HepG2 (cell line): Measurements from ENCODE around the gene RPGRIP1. TPM values are rescaled to one million over a fixed set of nuclear protein-coding genes. Genes with fewer than 3 reads are reported as not detected.
A peak's percentile ranks its signal among the peaks of the same experiment; 100 is the strongest.

Source experiments
- ATAC-seq: fragments of 200-7000 bp; cut with Tn5 transposase; 3 replicates; pipeline ENCODE4 v1.9.1; 2020; ENCODE audit warnings: mild to moderate bottlenecking, moderate library complexity
- BruUV-seq: library from RNA; stranded (reverse); fragments of 400-500 nt; replicated peaks from 2 replicates; lab custom pipeline; 2021; lab: Mats Ljungman, UMichigan
- CTCF ChIA-PET: fragments of 300-600 bp; formaldehyde crosslinking; extraction: SDS; loops from one replicate; lab custom pipeline; 2021; ENCODE audit warnings: low total read pairs, inconsistent platforms, low intra/inter-chr PET ratio; lab: Yijun Ruan, JAX
- POLR2A ChIA-PET: fragments of 350-600 bp; sonication (Branson Sonifier 250); formaldehyde crosslinking; loops from one replicate; lab custom pipeline; 2020; ENCODE audit warnings: antibody characterized with exemption, inconsistent platforms; lab: Yijun Ruan, JAX
- DNase-seq: peaks from one replicate; pipeline ENCODE4 v3.0.0-alpha.2; 2015; ENCODE audit warnings: low spot score
- FAIRE-seq: peaks from 3 replicates; lab custom pipeline; 2011; peaks lifted over from hg19 to GRCh38; lab: Jason Lieb, UNC
- H2AFZ ChIP-seq: one replicate; pipeline ENCODE4 v1.6.1; 2011; ENCODE audit warnings: low read length, inconsistent platforms
- H3K27ac ChIP-seq: fragments of 300-600 bp; 3 replicates; pipeline ENCODE4 v1.8.0; 2011; ENCODE audit warnings: mixed run types, mild to moderate bottlenecking, mixed read lengths, low read length, inconsistent platforms; ENCODE audit not compliant: insufficient read depth; ENCODE audit errors: extremely low read length
- H3K27me3 ChIP-seq, 2 experiments: fragments of 200-600 bp in 1 of 2; 2 replicates in 1 of 2; 3 replicates in 1 of 2; pipeline versions ENCODE4 v1.6.0 to v1.8.0; 2011; ENCODE audit warnings: low read length in 2 of 2, mild to moderate bottlenecking in 2 of 2, moderate library complexity in 2 of 2, inconsistent platforms in 1 of 2; ENCODE audit not compliant: insufficient read depth in 2 of 2, control insufficient read depth in 1 of 2
- H3K36me3 ChIP-seq, 2 experiments: fragments of 200-600 bp in 1 of 2; replicated peaks in 1 of 2; 2 replicates in 1 of 2; 3 replicates in 1 of 2; pipeline versions ENCODE4 v1.5.1 to v1.8.0; 2011; ENCODE audit warnings: low read length in 2 of 2, inconsistent platforms in 1 of 2; ENCODE audit not compliant: insufficient read depth in 2 of 2, control insufficient read depth in 1 of 2
- H3K4me1 ChIP-seq: 2 replicates; pipeline ENCODE4 v1.5.1; 2012; ENCODE audit warnings: low read length, inconsistent platforms; ENCODE audit not compliant: insufficient read depth
- H3K4me2 ChIP-seq: 2 replicates; pipeline ENCODE4 v1.6.0; 2011; ENCODE audit warnings: low read depth, low read length, inconsistent platforms
- H3K4me3 ChIP-seq, 3 experiments: fragments of 200-600 bp in 1 of 3; sonication (generic), shearing (Covaris generic) in 1 of 3; replicated peaks in 1 of 3; 2 replicates each; pipeline ENCODE4 v1.5.1; 2011 to 2016; ENCODE audit warnings: low read length in 3 of 3, inconsistent platforms in 2 of 3, low read depth in 2 of 3, mild to moderate bottlenecking in 2 of 3, control low read depth in 1 of 3, mixed read lengths in 1 of 3; ENCODE audit not compliant: insufficient read depth in 1 of 3
- H3K79me2 ChIP-seq: one replicate; pipeline ENCODE4 v1.6.1; 2011; ENCODE audit warnings: low read length, inconsistent platforms; ENCODE audit not compliant: insufficient read depth
- H3K9ac ChIP-seq: 2 replicates; pipeline ENCODE4 v1.6.0; 2011; ENCODE audit warnings: mild to moderate bottlenecking, low read depth, low read length, inconsistent platforms; ENCODE audit not compliant: insufficient read depth
- H3K9me3 ChIP-seq: 2 replicates; pipeline ENCODE4 v1.5.1; 2012; ENCODE audit warnings: mild to moderate bottlenecking, low read length
- H4K20me1 ChIP-seq: 2 replicates; pipeline ENCODE4 v1.6.0; 2011; ENCODE audit warnings: inconsistent platforms, mild to moderate bottlenecking, low read length, moderate library complexity; ENCODE audit not compliant: insufficient read depth
- ATRX ChIP-seq: sonication (generic); formaldehyde crosslinking; IDR thresholded peaks from 2 replicates; pipeline ENCODE4 v1.4.0; 2020; ENCODE audit warnings: missing genetic modification reagents, borderline replicate concordance
- DPF2 ChIP-seq: sonication (generic); formaldehyde crosslinking; IDR thresholded peaks from 2 replicates; pipeline ENCODE4 v1.4.0; 2020; ENCODE audit warnings: mild to moderate bottlenecking, low read depth, missing genetic modification reagents, borderline replicate concordance
- ETV5 ChIP-seq: IDR thresholded peaks from 2 replicates; pipeline ENCODE4 v1.6.1; 2018; ENCODE audit warnings: missing biosample characterization, missing genetic modification reagents, inconsistent platforms, borderline replicate concordance
- JUND ChIP-seq: sonication (generic); formaldehyde crosslinking; IDR thresholded peaks from 2 replicates; pipeline ENCODE4 v1.8.0; 2022; ENCODE audit warnings: mild to moderate bottlenecking, missing genetic modification reagents
- MTA3 ChIP-seq: sonication (generic); formaldehyde crosslinking; IDR thresholded peaks from 2 replicates; pipeline ENCODE4 v1.4.0; 2020; ENCODE audit warnings: missing genetic modification reagents
- NFE2 ChIP-seq: sonication (generic); formaldehyde crosslinking; IDR thresholded peaks from 2 replicates; pipeline ENCODE4 v1.4.0; 2020; ENCODE audit warnings: missing genetic modification reagents
- NFKB2 ChIP-seq: sonication (generic); formaldehyde crosslinking; IDR thresholded peaks from 2 replicates; pipeline ENCODE4 v1.4.0; 2020; ENCODE audit warnings: missing genetic modification reagents, borderline replicate concordance
- POGZ ChIP-seq: sonication (generic); formaldehyde crosslinking; IDR thresholded peaks from 2 replicates; pipeline ENCODE4 v1.4.0; 2020; ENCODE audit warnings: mild to moderate bottlenecking, missing genetic modification reagents
- RORA ChIP-seq: sonication (generic); formaldehyde crosslinking; IDR thresholded peaks from 2 replicates; pipeline ENCODE4 v1.5.0; 2020; ENCODE audit warnings: mild to moderate bottlenecking, missing genetic modification reagents, moderate library complexity
- SMAD9 ChIP-seq: sonication (generic); formaldehyde crosslinking; IDR thresholded peaks from 2 replicates; pipeline ENCODE4 v1.5.1; 2020; ENCODE audit warnings: mild to moderate bottlenecking, missing genetic modification reagents
- SNAPC2 ChIP-seq: sonication (generic); formaldehyde crosslinking; IDR thresholded peaks from 2 replicates; pipeline ENCODE4 v1.8.1; 2022; ENCODE audit warnings: mild to moderate bottlenecking, missing genetic modification reagents
- TAF15 ChIP-seq: fragments of 200-400 bp; formaldehyde crosslinking; IDR thresholded peaks from one replicate; pipeline ENCODE4 v1.6.1; 2018; ENCODE audit warnings: mild to moderate bottlenecking, low read depth, low read length; ENCODE audit not compliant: poor library complexity, severe bottlenecking
- U2AF2 ChIP-seq: fragments of 200-400 bp; formaldehyde crosslinking; IDR thresholded peaks from 2 replicates; pipeline ENCODE4 v1.6.1; 2017; ENCODE audit warnings: low read depth, mild to moderate bottlenecking, low read length
- ZBTB1 ChIP-seq: sonication (generic); formaldehyde crosslinking; IDR thresholded peaks from 2 replicates; pipeline ENCODE4 v1.4.0; 2020; ENCODE audit warnings: missing genetic modification reagents, borderline replicate concordance
- ZNF510 ChIP-seq: sonication (generic); formaldehyde crosslinking; IDR thresholded peaks from 2 replicates; pipeline ENCODE4 v1.4.0; 2020; ENCODE audit warnings: low read depth, mild to moderate bottlenecking, missing genetic modification reagents
- ZNF644 ChIP-seq: IDR thresholded peaks from 2 replicates; pipeline ENCODE4 v1.6.1; 2016; ENCODE audit warnings: low read depth
- WGBS: methylation state at CpG from one replicate; pipeline ENCODE4 v1.1.6; 2017; ENCODE audit warnings: low lambda C conversion rate; 5-methylcytosine and 5-hydroxymethylcytosine counted together
- in situ Hi-C: cut with HindIII; loops from 2 replicates; pipeline ENCODE4 v1.10.0; 2017; ENCODE audit warnings: low pct_unique_long_range_greater_than_20kb; ENCODE audit not compliant: extremely low pct_ligation_motif_present
- intact Hi-C: fragments of 100-400 bp; cut with micrococcal nuclease; formaldehyde crosslinking; loops from one replicate; pipeline ENCODE4 v1.10.0; 2022; ENCODE audit not compliant: unreplicated experiment
- polyA plus RNA-seq, 8 experiments: library from polyadenylated mRNA; depleted of rRNA in 3 of 8; stranded (reverse) in 7 of 8; unstranded in 1 of 8; fragments of >200 nt; fragmentation: Illumina TruSeq in 4 of 8; extraction: Trizol in 4 of 8; gene quantifications; 2 replicates each; pipeline versions ENCODE4 v1.2.1 to v1.2.3, GENCODE V29; 2011 to 2016; ENCODE audit warnings: low read depth in 4 of 8, missing spikeins in 1 of 8, mixed read lengths in 1 of 8; ENCODE audit not compliant: insufficient read depth in 1 of 8
- total RNA-seq, 5 experiments: library from RNA; depleted of rRNA; stranded (reverse); fragments of >200 nt; fragmentation: Illumina TruSeq; extraction: Trizol; gene quantifications; 2 replicates each; pipeline ENCODE4 v1.2.3, GENCODE V29; 2016; ENCODE audit warnings: low read depth in 1 of 5
- TF ChIP-seq, protein P1 (sequence below): sonication (generic); formaldehyde crosslinking; IDR thresholded peaks from 2 replicates; pipeline ENCODE4 v1.8.0; 2022; ENCODE audit warnings: missing genetic modification reagents, mild to moderate bottlenecking, inconsistent platforms, borderline replicate concordance
- TF ChIP-seq, protein P2 (sequence below): sonication (generic); formaldehyde crosslinking; IDR thresholded peaks from 2 replicates; pipeline ENCODE4 v1.4.0; 2020; ENCODE audit warnings: mild to moderate bottlenecking, missing genetic modification reagents
- TF ChIP-seq, protein P3 (sequence below): sonication (generic); formaldehyde crosslinking; IDR thresholded peaks from 2 replicates; pipeline ENCODE4 v1.5.0; 2020; ENCODE audit warnings: missing genetic modification reagents, mild to moderate bottlenecking, borderline replicate concordance
- TF ChIP-seq, protein P4 (sequence below): sonication (generic); formaldehyde crosslinking; IDR thresholded peaks from 2 replicates; pipeline ENCODE4 v1.4.0; 2020; ENCODE audit warnings: missing genetic modification reagents, borderline replicate concordance

The RPGRIP1 gene
- total and polyA plus RNA-seq, 2 of the 13 experiments (the other 11 are each of a cell fraction or from before 2014, with no cell fraction given) = 0.13 to 1.1 TPM

DNA sequence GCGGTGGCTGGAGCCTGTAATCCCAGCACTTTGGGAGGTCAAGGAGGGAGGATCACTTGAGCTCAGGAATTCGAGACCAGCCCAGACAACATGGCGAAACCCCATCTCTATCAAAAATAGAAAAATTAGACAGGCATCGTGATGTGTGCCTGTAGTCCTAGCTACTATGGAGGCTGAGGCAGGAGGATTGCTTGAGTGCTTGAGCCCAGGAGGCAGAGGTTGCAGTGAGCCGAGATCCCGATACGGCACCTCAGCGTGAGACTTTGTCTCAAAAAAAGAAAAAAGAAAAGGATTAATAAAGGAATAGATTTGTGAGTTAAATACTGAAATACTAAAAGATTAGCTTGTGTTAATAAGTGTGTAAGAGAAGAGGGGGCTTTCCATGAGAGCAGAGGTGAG is 29.4 kb downstream of the RPGRIP1 start:
- FAIRE-seq = no peak
- Histone ChIP-seq H3K36me3 (no peaks in the 10 kb centered on the region), H3K4me1 (peaks cover 43% of the 10 kb centered on the region), H3K9ac (peak overlapping the region; percentile 58), H4K20me1 (no peaks in the 10 kb centered on the region), H3K4me3 (peak overlapping the region in 2 of 3 experiments; percentile 15 to 70; a peak in 3 of 6 replicates), H3K27ac (peak overlapping the region; percentile 88), H2AFZ (peak overlapping the region; percentile 33), H3K4me2 (peak overlapping the region; percentile 94), H3K79me2 (no peaks in the 10 kb centered on the region), H3K9me3 (no peaks in the 10 kb centered on the region), H3K27me3 (no peaks in the 10 kb centered on the region; a peak in 1 of 5 replicates)
- POLR2A ChIA-PET = interaction anchor here (0.8 to 2.8 kb wide), 14 partner anchors 11 to 202 kb away, joined by 3 to 11 read pairs (median 4); partner anchors contain the start of genes CHD8 and METTL3
- CTCF ChIA-PET = no interaction called here
- DNase-seq = no peak
- WGBS = 91% methylated on average over 8 of the region's 8 CpGs
- no peak for ATAC-seq
- in situ Hi-C loops = no loop called here
- TSS peak; percentile 88 for BruUV-seq
- intact Hi-C loops = loop anchor here (2.0 kb wide), 1 partner anchor 40 kb away; the partner anchor contains the start of gene HNRNPC
- TF ChIP-seq POGZ (CRISPR knock-in tag) (no peak; the same call in 1 of the 2 replicates), ZNF510 (CRISPR knock-in tag) (no peak), JUND (CRISPR knock-in tag) (no peak), DPF2 (CRISPR knock-in tag) (no peak), RORA (no peak), MTA3 (no peak), ZNF644 (CRISPR knock-in tag) (no peak), TAF15 (no peak), SNAPC2 (CRISPR knock-in tag) (no peak), NFKB2 (CRISPR knock-in tag) (no peak), NFE2 (CRISPR knock-in tag) (no peak), ETV5 (CRISPR knock-in tag) (no peak), ATRX (no peak), U2AF2 (no peak), SMAD9 (CRISPR knock-in tag) (no peak), ZBTB1 (CRISPR knock-in tag) (no peak)
- TF ChIP-seq, protein P1, sequence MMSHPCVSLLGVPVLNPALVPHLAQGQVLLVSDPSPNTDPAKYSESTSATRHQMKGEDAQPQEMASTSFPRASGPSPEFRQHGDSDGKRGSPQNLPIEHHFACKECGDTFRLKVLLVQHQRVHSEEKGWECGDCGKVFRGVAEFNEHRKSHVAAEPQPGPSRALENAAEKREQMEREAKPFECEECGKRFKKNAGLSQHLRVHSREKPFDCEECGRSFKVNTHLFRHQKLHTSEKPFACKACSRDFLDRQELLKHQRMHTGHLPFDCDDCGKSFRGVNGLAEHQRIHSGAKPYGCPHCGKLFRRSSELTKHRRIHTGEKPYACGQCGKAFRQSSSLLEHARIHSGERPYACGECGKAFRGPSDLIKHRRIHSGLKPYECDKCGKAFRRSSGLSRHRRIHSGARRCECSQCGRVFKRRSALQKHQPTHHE (CRISPR knock-in tag) = no peak
- TF ChIP-seq, protein P2, sequence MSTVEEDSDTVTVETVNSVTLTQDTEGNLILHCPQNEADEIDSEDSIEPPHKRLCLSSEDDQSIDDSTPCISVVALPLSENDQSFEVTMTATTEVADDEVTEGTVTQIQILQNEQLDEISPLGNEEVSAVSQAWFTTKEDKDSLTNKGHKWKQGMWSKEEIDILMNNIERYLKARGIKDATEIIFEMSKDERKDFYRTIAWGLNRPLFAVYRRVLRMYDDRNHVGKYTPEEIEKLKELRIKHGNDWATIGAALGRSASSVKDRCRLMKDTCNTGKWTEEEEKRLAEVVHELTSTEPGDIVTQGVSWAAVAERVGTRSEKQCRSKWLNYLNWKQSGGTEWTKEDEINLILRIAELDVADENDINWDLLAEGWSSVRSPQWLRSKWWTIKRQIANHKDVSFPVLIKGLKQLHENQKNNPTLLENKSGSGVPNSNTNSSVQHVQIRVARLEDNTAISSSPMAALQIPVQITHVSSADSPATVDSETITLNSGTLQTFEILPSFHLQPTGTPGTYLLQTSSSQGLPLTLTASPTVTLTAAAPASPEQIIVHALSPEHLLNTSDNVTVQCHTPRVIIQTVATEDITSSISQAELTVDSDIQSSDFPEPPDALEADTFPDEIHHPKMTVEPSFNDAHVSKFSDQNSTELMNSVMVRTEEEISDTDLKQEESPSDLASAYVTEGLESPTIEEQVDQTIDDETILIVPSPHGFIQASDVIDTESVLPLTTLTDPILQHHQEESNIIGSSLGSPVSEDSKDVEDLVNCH (CRISPR knock-in tag) = no peak
- TF ChIP-seq, protein P3, sequence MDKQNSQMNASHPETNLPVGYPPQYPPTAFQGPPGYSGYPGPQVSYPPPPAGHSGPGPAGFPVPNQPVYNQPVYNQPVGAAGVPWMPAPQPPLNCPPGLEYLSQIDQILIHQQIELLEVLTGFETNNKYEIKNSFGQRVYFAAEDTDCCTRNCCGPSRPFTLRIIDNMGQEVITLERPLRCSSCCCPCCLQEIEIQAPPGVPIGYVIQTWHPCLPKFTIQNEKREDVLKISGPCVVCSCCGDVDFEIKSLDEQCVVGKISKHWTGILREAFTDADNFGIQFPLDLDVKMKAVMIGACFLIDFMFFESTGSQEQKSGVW (CRISPR knock-in tag) = no peak
- TF ChIP-seq, protein P4, sequence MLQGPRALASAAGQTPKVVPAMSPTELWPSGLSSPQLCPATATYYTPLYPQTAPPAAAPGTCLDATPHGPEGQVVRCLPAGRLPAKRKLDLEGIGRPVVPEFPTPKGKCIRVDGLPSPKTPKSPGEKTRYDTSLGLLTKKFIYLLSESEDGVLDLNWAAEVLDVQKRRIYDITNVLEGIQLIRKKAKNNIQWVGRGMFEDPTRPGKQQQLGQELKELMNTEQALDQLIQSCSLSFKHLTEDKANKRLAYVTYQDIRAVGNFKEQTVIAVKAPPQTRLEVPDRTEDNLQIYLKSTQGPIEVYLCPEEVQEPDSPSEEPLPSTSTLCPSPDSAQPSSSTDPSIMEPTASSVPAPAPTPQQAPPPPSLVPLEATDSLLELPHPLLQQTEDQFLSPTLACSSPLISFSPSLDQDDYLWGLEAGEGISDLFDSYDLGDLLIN (CRISPR knock-in tag) = no peak
